ENCODE results near the gene RLIM.

DNA sequence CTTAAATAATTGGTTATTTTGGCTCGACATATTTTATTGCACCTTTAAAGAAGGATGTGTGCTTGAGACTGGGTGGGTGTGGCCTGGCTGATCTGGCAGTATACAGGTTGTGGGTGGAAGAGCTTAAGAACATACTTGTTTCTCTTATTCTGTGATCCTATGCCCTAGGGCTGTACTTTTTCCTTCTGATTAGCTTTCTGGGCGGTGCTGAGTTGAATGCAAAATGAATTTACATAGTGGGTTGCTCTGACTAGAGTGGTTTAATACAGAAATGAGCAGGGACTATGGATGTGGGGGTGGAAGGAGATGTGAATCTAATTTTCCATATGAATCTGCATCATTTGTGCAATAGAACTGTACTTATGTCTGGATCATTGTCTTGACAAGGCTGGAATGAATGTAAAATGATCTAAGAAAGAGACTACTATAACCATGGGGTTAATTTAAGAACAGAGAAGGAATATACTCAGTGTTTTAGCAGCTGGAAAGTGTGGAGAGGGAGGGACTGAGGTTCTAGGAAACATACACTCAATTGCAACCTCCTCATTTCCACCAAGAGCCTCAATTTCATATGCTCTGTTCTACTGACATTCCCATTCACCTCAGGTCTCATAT lies 73.7 kb downstream of the RLIM start:
- TF ChIP-seq LEF1 (IDR thresholded peaks at IDR 0.05; ENCODE audit: borderline replicate concordance) (no peak), CTBP1 (IDR thresholded peaks at IDR 0.05; ENCODE audit: borderline replicate concordance) (no peak), SP1 (IDR thresholded peaks at IDR 0.05) (no peak), FOXM1 (IDR thresholded peaks at IDR 0.05; ENCODE audit: borderline replicate concordance) (no peak), HDGF (IDR thresholded peaks at IDR 0.05; ENCODE audit: borderline replicate concordance) (no peak), BHLHE40 (IDR thresholded peaks at IDR 0.05; ENCODE audit: borderline replicate concordance) (no peak), FOXK2 (IDR thresholded peaks at IDR 0.05) (no peak), NFRKB (IDR thresholded peaks at IDR 0.05) (no peak), FOXA1 (IDR thresholded peaks at IDR 0.05) (no peak), ELF4 (IDR thresholded peaks at IDR 0.05) (no peak)

All from HEK293T (cell line).